Measurements from ENCODE around the gene SHANK3. TPM values are rescaled to one million over a fixed set of nuclear protein-coding genes. Genes with fewer than 3 reads are reported as not detected.

The SHANK3 gene
- total and polyA plus RNA-seq, 2 experiments from 2014 or later = 0.52 to 4.9 TPM

DNA sequence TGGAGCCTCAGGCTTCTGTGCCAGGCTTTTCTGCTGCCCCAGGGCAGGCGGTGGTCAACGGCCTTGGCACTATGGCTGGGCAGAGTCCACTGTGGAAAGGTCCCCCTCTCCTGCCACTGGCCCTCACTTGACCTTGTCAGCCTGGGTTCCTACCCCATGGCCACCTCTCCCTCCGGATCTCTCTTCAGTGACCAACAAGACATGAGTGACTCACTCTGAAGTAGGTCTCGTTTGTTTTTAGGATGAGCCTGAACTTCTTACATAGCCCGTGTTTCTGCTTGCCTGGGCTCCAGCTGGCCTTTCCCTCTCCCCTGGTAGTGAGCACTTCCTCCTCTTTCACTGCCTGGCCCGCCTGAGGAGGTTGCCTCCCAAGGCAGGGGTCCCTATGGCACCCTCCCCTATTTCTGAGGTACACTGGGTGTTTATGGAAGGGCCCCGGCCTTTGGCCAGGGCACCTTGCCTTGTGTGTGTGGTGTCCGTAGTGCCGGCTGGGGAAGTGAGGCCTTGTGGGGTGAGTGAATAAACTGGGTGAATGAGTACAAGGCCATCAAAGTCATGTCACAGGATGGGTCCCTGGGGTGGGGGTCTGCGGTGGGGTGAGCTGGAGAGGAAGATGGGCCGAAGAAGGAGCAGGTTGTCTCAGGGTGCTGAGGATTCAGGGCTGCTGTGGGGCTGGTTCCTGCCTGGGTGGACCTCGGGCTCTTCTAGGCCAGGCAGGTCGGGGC, 5.0 kb downstream of the SHANK3 start:
- Mint-ChIP-seq H3K27me3 (ENCODE audit: insufficient read depth, low read depth, poor library complexity) (peaks cover 32% of the 10 kb centered on the region), H3K4me1 (peaks cover 13% of the 10 kb centered on the region), H3K27ac (no peak overlapping the region), H3K9me3 (peaks cover 11% of the 10 kb centered on the region), H3K4me3 (no peak overlapping the region; the same call in 2 of the 3 replicates), H3K36me3 (ENCODE audit: low read depth) (peaks cover 14% of the 10 kb centered on the region)
- no peaks in the 10 kb centered on the region for H3K9me2 ChIP-seq (ENCODE audit: insufficient read depth)
- H3K4me3 ChIP-seq = no peak overlapping the region
- ATAC-seq = no peak
- H3K36me3 ChIP-seq (ENCODE audit: insufficient read depth) = no peaks in the 10 kb centered on the region
- no peak overlapping the region for H3K4me2 ChIP-seq
- H3F3A ChIP-seq (replicated peaks; ENCODE audit: low read depth) = 0 out of 2 replicates have a peak, but pooled peaks cover 3% of the 10 kb centered on the region
- TF ChIP-seq NANOG (IDR thresholded peaks at IDR 0.05; ENCODE audit: borderline replicate concordance) (no peak), JUNB (IDR thresholded peaks at IDR 0.05; ENCODE audit: unreplicated experiment) (no peak), EZH2phosphoT487 (IDR thresholded peaks at IDR 0.05; ENCODE audit: unreplicated experiment) (no peak), STAT1 (IDR thresholded peaks at IDR 0.05; ENCODE audit: unreplicated experiment) (no peak), REST (IDR thresholded peaks at IDR 0.05; ENCODE audit: unreplicated experiment) (no peak), EZH2 (IDR thresholded peaks at IDR 0.05; ENCODE audit: low read depth, unreplicated experiment) (no peak), POLR2AphosphoS5 (IDR thresholded peaks at IDR 0.05; ENCODE audit: low read depth) (no peak), CTCF (conservative IDR thresholded peaks at IDR 0.05; ENCODE audit: low read depth in 2 of 2) (no peak), ZNF331 (CRISPR knock-in tag; IDR thresholded peaks at IDR 0.05; ENCODE audit: low read depth) (no peak), ZNF114 (CRISPR knock-in tag; IDR thresholded peaks at IDR 0.05) (no peak), CREB1 (CRISPR knock-in tag; IDR thresholded peaks at IDR 0.05; ENCODE audit: low read depth) (no peak)
- TF ChIP-seq, protein P1, sequence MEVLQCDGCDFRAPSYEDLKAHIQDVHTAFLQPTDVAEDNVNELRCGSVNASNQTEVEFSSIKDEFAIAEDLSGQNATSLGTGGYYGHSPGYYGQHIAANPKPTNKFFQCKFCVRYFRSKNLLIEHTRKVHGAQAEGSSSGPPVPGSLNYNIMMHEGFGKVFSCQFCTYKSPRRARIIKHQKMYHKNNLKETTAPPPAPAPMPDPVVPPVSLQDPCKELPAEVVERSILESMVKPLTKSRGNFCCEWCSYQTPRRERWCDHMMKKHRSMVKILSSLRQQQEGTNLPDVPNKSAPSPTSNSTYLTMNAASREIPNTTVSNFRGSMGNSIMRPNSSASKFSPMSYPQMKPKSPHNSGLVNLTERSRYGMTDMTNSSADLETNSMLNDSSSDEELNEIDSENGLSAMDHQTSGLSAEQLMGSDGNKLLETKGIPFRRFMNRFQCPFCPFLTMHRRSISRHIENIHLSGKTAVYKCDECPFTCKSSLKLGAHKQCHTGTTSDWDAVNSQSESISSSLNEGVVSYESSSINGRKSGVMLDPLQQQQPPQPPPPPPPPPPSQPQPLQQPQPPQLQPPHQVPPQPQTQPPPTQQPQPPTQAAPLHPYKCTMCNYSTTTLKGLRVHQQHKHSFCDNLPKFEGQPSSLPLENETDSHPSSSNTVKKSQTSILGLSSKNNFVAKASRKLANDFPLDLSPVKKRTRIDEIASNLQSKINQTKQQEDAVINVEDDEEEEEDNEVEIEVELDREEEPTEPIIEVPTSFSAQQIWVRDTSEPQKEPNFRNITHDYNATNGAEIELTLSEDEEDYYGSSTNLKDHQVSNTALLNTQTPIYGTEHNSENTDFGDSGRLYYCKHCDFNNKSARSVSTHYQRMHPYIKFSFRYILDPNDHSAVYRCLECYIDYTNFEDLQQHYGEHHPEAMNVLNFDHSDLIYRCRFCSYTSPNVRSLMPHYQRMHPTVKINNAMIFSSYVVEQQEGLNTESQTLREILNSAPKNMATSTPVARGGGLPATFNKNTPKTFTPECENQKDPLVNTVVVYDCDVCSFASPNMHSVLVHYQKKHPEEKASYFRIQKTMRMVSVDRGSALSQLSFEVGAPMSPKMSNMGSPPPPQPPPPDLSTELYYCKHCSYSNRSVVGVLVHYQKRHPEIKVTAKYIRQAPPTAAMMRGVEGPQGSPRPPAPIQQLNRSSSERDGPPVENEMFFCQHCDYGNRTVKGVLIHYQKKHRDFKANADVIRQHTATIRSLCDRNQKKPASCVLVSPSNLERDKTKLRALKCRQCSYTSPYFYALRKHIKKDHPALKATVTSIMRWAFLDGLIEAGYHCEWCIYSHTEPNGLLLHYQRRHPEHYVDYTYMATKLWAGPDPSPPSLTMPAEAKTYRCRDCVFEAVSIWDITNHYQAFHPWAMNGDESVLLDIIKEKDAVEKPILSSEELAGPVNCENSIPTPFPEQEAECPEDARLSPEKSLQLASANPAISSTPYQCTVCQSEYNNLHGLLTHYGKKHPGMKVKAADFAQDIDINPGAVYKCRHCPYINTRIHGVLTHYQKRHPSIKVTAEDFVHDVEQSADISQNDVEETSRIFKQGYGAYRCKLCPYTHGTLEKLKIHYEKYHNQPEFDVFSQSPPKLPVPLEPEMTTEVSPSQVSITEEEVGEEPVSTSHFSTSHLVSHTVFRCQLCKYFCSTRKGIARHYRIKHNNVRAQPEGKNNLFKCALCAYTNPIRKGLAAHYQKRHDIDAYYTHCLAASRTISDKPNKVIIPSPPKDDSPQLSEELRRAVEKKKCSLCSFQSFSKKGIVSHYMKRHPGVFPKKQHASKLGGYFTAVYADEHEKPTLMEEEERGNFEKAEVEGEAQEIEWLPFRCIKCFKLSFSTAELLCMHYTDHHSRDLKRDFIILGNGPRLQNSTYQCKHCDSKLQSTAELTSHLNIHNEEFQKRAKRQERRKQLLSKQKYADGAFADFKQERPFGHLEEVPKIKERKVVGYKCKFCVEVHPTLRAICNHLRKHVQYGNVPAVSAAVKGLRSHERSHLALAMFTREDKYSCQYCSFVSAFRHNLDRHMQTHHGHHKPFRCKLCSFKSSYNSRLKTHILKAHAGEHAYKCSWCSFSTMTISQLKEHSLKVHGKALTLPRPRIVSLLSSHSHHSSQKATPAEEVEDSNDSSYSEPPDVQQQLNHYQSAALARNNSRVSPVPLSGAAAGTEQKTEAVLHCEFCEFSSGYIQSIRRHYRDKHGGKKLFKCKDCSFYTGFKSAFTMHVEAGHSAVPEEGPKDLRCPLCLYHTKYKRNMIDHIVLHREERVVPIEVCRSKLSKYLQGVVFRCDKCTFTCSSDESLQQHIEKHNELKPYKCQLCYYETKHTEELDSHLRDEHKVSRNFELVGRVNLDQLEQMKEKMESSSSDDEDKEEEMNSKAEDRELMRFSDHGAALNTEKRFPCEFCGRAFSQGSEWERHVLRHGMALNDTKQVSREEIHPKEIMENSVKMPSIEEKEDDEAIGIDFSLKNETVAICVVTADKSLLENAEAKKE (CRISPR knock-in tag; IDR thresholded peaks at IDR 0.05) = no peak
- TF ChIP-seq, protein P2, sequence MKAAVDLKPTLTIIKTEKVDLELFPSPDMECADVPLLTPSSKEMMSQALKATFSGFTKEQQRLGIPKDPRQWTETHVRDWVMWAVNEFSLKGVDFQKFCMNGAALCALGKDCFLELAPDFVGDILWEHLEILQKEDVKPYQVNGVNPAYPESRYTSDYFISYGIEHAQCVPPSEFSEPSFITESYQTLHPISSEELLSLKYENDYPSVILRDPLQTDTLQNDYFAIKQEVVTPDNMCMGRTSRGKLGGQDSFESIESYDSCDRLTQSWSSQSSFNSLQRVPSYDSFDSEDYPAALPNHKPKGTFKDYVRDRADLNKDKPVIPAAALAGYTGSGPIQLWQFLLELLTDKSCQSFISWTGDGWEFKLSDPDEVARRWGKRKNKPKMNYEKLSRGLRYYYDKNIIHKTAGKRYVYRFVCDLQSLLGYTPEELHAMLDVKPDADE (IDR thresholded peaks at IDR 0.05) = no peak
- no peaks in the 10 kb centered on the region; the same call in 1 of the 2 replicates for H4K20me1 ChIP-seq (replicated peaks; ENCODE audit: insufficient read depth)
- no peaks in the 10 kb centered on the region for H3K79me2 ChIP-seq (replicated peaks; ENCODE audit: insufficient read depth)
- no peak for DNase-seq (ENCODE audit: low spot score)
- H3K27ac ChIP-seq (ENCODE audit: low read depth) = no peak overlapping the region
- no peaks in the 10 kb centered on the region for H3K4me1 ChIP-seq (ENCODE audit: insufficient read depth)
- peaks cover 23% of the 10 kb centered on the region for H3K27me3 ChIP-seq (ENCODE audit: insufficient read depth)
- no peak overlapping the region for H2AFZ ChIP-seq
